Activated T-cell treated with anti-CD3 and anti-CD28 coated beads, Interleukin-2, amount 50 U/mL, for 4 hours (primary cell): ENCODE measurements around the gene IKZF2. TPM values are rescaled to one million over a fixed set of nuclear protein-coding genes. Genes with fewer than 3 reads are reported as not detected.

ENCODE experiments used
- ATAC-seq, 2 donors: fragments of 200-7000 bp; cut with Tn5 transposase; one replicate each; pipeline ENCODE4 v1.10.0; 2021
- DNase-seq: peaks from one replicate; pipeline ENCODE4 v3.0.0-alpha.2; 2020
- H3K27me3 Mint-ChIP-seq: one replicate; pipeline ENCODE4 v1.8.0; 2021; ENCODE audit warnings: low read depth, mixed read lengths
- H3K36me3 Mint-ChIP-seq: one replicate; pipeline ENCODE4 v1.8.0; 2022; ENCODE audit warnings: mixed read lengths; ENCODE audit not compliant: insufficient read depth
- H3K4me1 Mint-ChIP-seq: one replicate; pipeline ENCODE4 v1.8.0; 2021; ENCODE audit warnings: low read depth, mixed read lengths
- H3K4me3 Mint-ChIP-seq: one replicate; pipeline ENCODE4 v1.8.0; 2021; ENCODE audit warnings: mild to moderate bottlenecking, moderate library complexity, mixed read lengths
- H3K9me3 Mint-ChIP-seq: one replicate; pipeline ENCODE4 v1.8.0; 2021; ENCODE audit warnings: mixed read lengths
- total RNA-seq, 3 donors: library from RNA; stranded (reverse); gene quantifications; one replicate each; pipeline ENCODE4 v1.2.1, GENCODE V29; 2021

IKZF2 gene
- total RNA-seq, 3 donors from 2014 or later: 8.0 to 11.2 (median 10.5) TPM

- H3K4me1 Mint-ChIP-seq: no peaks in the 10 kb centered on the region
- H3K36me3 Mint-ChIP-seq: no peaks in the 10 kb centered on the region
- no peak overlapping the region for H3K4me3 Mint-ChIP-seq
- DNase-seq: no peak
- H3K9me3 Mint-ChIP-seq: no peaks in the 10 kb centered on the region
- no peaks in the 10 kb centered on the region for H3K27me3 Mint-ChIP-seq
- ATAC-seq: no peak
Observed at GRCh38 chr2:213166109-213166508, 14.7 kb upstream of the IKZF2 start.

GRCh38 chr2:213164263-213164662 is 12.9 kb upstream of the IKZF2 start:
- H3K36me3 Mint-ChIP-seq: no peaks in the 10 kb centered on the region
- no peaks in the 10 kb centered on the region for H3K9me3 Mint-ChIP-seq
- no peak for DNase-seq
- ATAC-seq: no peak
- no peaks in the 10 kb centered on the region for H3K4me1 Mint-ChIP-seq
- H3K4me3 Mint-ChIP-seq: no peak overlapping the region
- no peaks in the 10 kb centered on the region for H3K27me3 Mint-ChIP-seq

GRCh38 chr2:213162516-213163118 is 11.2 kb upstream of the IKZF2 start:
- no peaks in the 10 kb centered on the region for H3K27me3 Mint-ChIP-seq

GRCh38 chr2:213161759-213162515 is 10.5 kb upstream of the IKZF2 start:
- no peak for ATAC-seq
- peaks cover 2% of the 10 kb centered on the region for H3K27me3 Mint-ChIP-seq

More at GRCh38 chr2:213162516-213163118, 11.2 kb upstream of the IKZF2 start:
- DNase-seq: no peak
- H3K4me1 Mint-ChIP-seq: no peaks in the 10 kb centered on the region
- H3K9me3 Mint-ChIP-seq: no peaks in the 10 kb centered on the region
- ATAC-seq: no peak
- H3K4me3 Mint-ChIP-seq: no peak overlapping the region
- H3K36me3 Mint-ChIP-seq: no peaks in the 10 kb centered on the region

GRCh38 chr2:213159768-213160167 is 8.4 kb upstream of the IKZF2 start:
- no peak for ATAC-seq
- Mint-ChIP-seq H3K36me3 (no peaks in the 10 kb centered on the region), H3K27me3 (peaks cover 11% of the 10 kb centered on the region), H3K4me1 (peaks cover 3% of the 10 kb centered on the region), H3K4me3 (no peak overlapping the region), H3K9me3 (no peaks in the 10 kb centered on the region)
- DNase-seq: no peak

More at GRCh38 chr2:213161759-213162515, 10.5 kb upstream of the IKZF2 start:
- Mint-ChIP-seq H3K36me3 (no peaks in the 10 kb centered on the region), H3K4me1 (peaks cover 3% of the 10 kb centered on the region), H3K9me3 (no peaks in the 10 kb centered on the region), H3K4me3 (no peak overlapping the region)
- no peak for DNase-seq

- H3K36me3 Mint-ChIP-seq: no peaks in the 10 kb centered on the region
- DNase-seq (no peak), ATAC-seq (peak; percentile 31 to 55)
Observed at GRCh38 chr2:213157242-213157641, 5.8 kb upstream of the IKZF2 start.

GRCh38 chr2:213156717-213157116 is 5.3 kb upstream of the IKZF2 start:
- Mint-ChIP-seq H3K36me3 (no peaks in the 10 kb centered on the region), H3K4me1 (peaks cover 15% of the 10 kb centered on the region), H3K4me3 (no peak overlapping the region), H3K27me3 (peaks cover 21% of the 10 kb centered on the region), H3K9me3 (no peaks in the 10 kb centered on the region)
- DNase-seq (no peak), ATAC-seq (no peak)

More at GRCh38 chr2:213157242-213157641, 5.8 kb upstream of the IKZF2 start:
- Mint-ChIP-seq H3K9me3 (no peaks in the 10 kb centered on the region), H3K27me3 (peaks cover 21% of the 10 kb centered on the region), H3K4me1 (peaks cover 12% of the 10 kb centered on the region), H3K4me3 (no peak overlapping the region)

- no peaks in the 10 kb centered on the region for H3K36me3 Mint-ChIP-seq
- peaks cover 43% of the 10 kb centered on the region for H3K27me3 Mint-ChIP-seq
- ATAC-seq (no peak), DNase-seq (no peak)
- peak overlapping the region; percentile 85 for H3K4me3 Mint-ChIP-seq
- peaks cover 33% of the 10 kb centered on the region for H3K4me1 Mint-ChIP-seq
- H3K9me3 Mint-ChIP-seq: no peaks in the 10 kb centered on the region
Observed at GRCh38 chr2:213152888-213153287, 1.5 kb upstream of the IKZF2 start.

GRCh38 chr2:213152065-213152794 is 818 bp upstream of the IKZF2 start:
- DNase-seq: peak; percentile 14
- H3K9me3 Mint-ChIP-seq: no peaks in the 10 kb centered on the region
- H3K36me3 Mint-ChIP-seq: no peaks in the 10 kb centered on the region
- peaks cover 43% of the 10 kb centered on the region for H3K27me3 Mint-ChIP-seq
- ATAC-seq: peak; percentile 40 to 45
- H3K4me1 Mint-ChIP-seq: peaks cover 31% of the 10 kb centered on the region
- peak overlapping the region; percentile 85 for H3K4me3 Mint-ChIP-seq

- DNase-seq: no peak
- Mint-ChIP-seq H3K4me1 (peaks cover 30% of the 10 kb centered on the region), H3K9me3 (no peaks in the 10 kb centered on the region), H3K4me3 (peak overlapping the region; percentile 89), H3K27me3 (peaks cover 32% of the 10 kb centered on the region), H3K36me3 (no peaks in the 10 kb centered on the region)
- no peak for ATAC-seq
Observed at GRCh38 chr2:213150315-213151097, 906 bp downstream of the IKZF2 start.

- Mint-ChIP-seq H3K9me3 (no peaks in the 10 kb centered on the region), H3K27me3 (peaks cover 32% of the 10 kb centered on the region), H3K4me1 (peaks cover 30% of the 10 kb centered on the region), H3K36me3 (no peaks in the 10 kb centered on the region), H3K4me3 (peak overlapping the region; percentile 84)
- DNase-seq (no peak), ATAC-seq (no peak)
Observed at GRCh38 chr2:213149949-213150314, 1.5 kb downstream of the IKZF2 start.

GRCh38 chr2:213149294-213149875 is 2.0 kb downstream of the IKZF2 start:
- ATAC-seq: no peak
- H3K9me3 Mint-ChIP-seq: no peaks in the 10 kb centered on the region
- DNase-seq: no peak
- H3K27me3 Mint-ChIP-seq: peaks cover 32% of the 10 kb centered on the region
- H3K36me3 Mint-ChIP-seq: no peaks in the 10 kb centered on the region
- H3K4me3 Mint-ChIP-seq: peak overlapping the region; percentile 84
- peaks cover 32% of the 10 kb centered on the region for H3K4me1 Mint-ChIP-seq

- Mint-ChIP-seq H3K27me3 (peaks cover 29% of the 10 kb centered on the region), H3K36me3 (no peaks in the 10 kb centered on the region)
Observed at GRCh38 chr2:213148572-213149261, 2.7 kb downstream of the IKZF2 start.

More at GRCh38 chr2:213148572-213149261, 2.7 kb downstream of the IKZF2 start:
- Mint-ChIP-seq H3K9me3 (no peaks in the 10 kb centered on the region), H3K4me3 (peak overlapping the region; percentile 84), H3K4me1 (peaks cover 32% of the 10 kb centered on the region)
- no peak for DNase-seq
- ATAC-seq: no peak
